Subcutaneous preadipocyte (primary cell): ENCODE measurements around the gene TMC6. TPM values are rescaled to one million over a fixed set of nuclear protein-coding genes. Genes with fewer than 3 reads are reported as not detected.

ENCODE experiments used
- small RNA-seq: library from RNA; depleted of rRNA; stranded (forward); fragments of <200 nt; gene quantifications from one replicate; pipeline ENCODE3, GENCODE V24; 2012
- total RNA-seq: library from RNA; depleted of rRNA; stranded (reverse); fragments of >200 nt; gene quantifications from 2 replicates; pipeline ENCODE4 v1.2.3, GENCODE V29; 2012

TMC6 gene
- total RNA-seq: 2.7 TPM in 1 of 2 replicates, not detected in the other

GRCh38 chr17:78128551-78129350 is at the start of gene TMC6:
Gene TMC6 (minus strand): TSS chr17:78128755. CDS start chr17:78126832, 1,923 bp downstream.

GRCh38 chr17:78168242-78168902 is 39.8 kb upstream of the TMC6 start, which contains the start of gene SYNGR2:
Gene SYNGR2 (plus strand): TSS chr17:78168581. CDS start chr17:78168617, 36 bp downstream.

GRCh38 chr17:78130437-78131101 is 2.0 kb upstream of the TMC6 start, which contains the start of gene TMC8:
Gene TMC8 (plus strand): TSS chr17:78130771. CDS start chr17:78131589, 818 bp downstream.

Small RNA genes lying within 50 kb of the gene (small RNA-seq; reads per million reads assigned to genes)
- gene RNU6-625P: not detected

Other genes with a start within 250 kb of the TMC6 start
- gene TNRC6C, start 170.1 kb downstream of the TMC6 start, total RNA-seq: 3.7 and 6.1 TPM in 2 replicates
- gene TMC8, start 2.0 kb upstream of the TMC6 start, total RNA-seq: not detected in 2 replicates
- gene C17orf99, start 17.6 kb upstream of the TMC6 start, total RNA-seq: not detected in 2 replicates
- 1.5 and 1.8 TPM in 2 replicates for gene SYNGR2, start 39.8 kb upstream of the TMC6 start, total RNA-seq
- gene TK1, start 58.3 kb upstream of the TMC6 start, total RNA-seq: 96.3 and 101 TPM in 2 replicates
- gene AFMID, start 58.6 kb upstream of the TMC6 start, total RNA-seq: 22.4 and 22.9 TPM in 2 replicates
- 62.5 and 86.4 TPM in 2 replicates for gene BIRC5, start 85.5 kb upstream of the TMC6 start, total RNA-seq
- gene TMEM235, start 102.9 kb upstream of the TMC6 start, total RNA-seq: not detected in 2 replicates
- gene SOCS3, start 231.3 kb upstream of the TMC6 start, total RNA-seq: 47.3 and 107 TPM in 2 replicates
- gene PGS1, start 249.9 kb upstream of the TMC6 start, total RNA-seq: 31.7 and 34.2 TPM in 2 replicates